K562 (cell line): ENCODE measurements around the gene ADAMTS2. TPM values are rescaled to one million over a fixed set of nuclear protein-coding genes. Genes with fewer than 3 reads are reported as not detected.

Source experiments
- ATAC-seq: fragments of 200-7000 bp; cut with Tn5 transposase; 3 replicates; pipeline ENCODE4 v1.9.1; 2020; ENCODE audit warnings: moderate library complexity
- BruUV-seq: library from RNA; stranded (reverse); fragments of 400-500 nt; replicated peaks from 2 replicates; lab custom pipeline; 2021; lab: Mats Ljungman, UMichigan
- CTCF ChIA-PET: fragments of 300-600 bp; formaldehyde crosslinking; extraction: SDS; loops from one replicate; lab custom pipeline; 2021; ENCODE audit warnings: low intra/inter-chr PET ratio; lab: Yijun Ruan, JAX
- POLR2A ChIA-PET: fragments of 300-600, 350-650 bp; sonication (Branson Sonifier 250); formaldehyde crosslinking; extraction: SDS; loops from one replicate; lab custom pipeline; 2021; ENCODE audit warnings: antibody characterized with exemption, inconsistent platforms; lab: Yijun Ruan, JAX
- DNase-seq, 4 experiments: peaks; one replicate each; pipeline versions ENCODE4 v3.0.0 to v3.0.0-alpha.2; 2011 to 2018; ENCODE audit warnings: low spot score in 3 of 4, mixed read lengths in 3 of 4; ENCODE audit errors: extremely low read depth in 1 of 4
- FAIRE-seq: peaks from 2 replicates; lab custom pipeline; 2011; peaks lifted over from hg19 to GRCh38; lab: Jason Lieb, UNC
- H2AFZ ChIP-seq: 2 replicates; pipeline ENCODE4 v1.6.0; 2011; ENCODE audit warnings: low read depth, low read length, control low read depth, inconsistent platforms
- H3K27ac ChIP-seq: fragments of 200-600 bp; 3 replicates; pipeline ENCODE4 v1.8.0; 2011; ENCODE audit warnings: low read depth, mild to moderate bottlenecking, control low read depth, inconsistent platforms, low read length, moderate library complexity, mixed read lengths; ENCODE audit errors: extremely low read depth
- H3K27me3 ChIP-seq, 2 experiments: fragments of 300-600 bp in 1 of 2; 2 replicates in 1 of 2; 3 replicates in 1 of 2; pipeline versions ENCODE4 v1.6.0 to v1.8.0; 2011; ENCODE audit warnings: inconsistent platforms in 2 of 2, low read length in 2 of 2, mild to moderate bottlenecking in 1 of 2, mixed read lengths in 1 of 2, moderate library complexity in 1 of 2; ENCODE audit not compliant: control insufficient read depth in 2 of 2, insufficient read depth in 2 of 2
- H3K36me3 ChIP-seq: fragments of 300-600 bp; 3 replicates; pipeline ENCODE4 v1.8.0; 2011; ENCODE audit warnings: mild to moderate bottlenecking, low read length, inconsistent platforms; ENCODE audit not compliant: control insufficient read depth, insufficient read depth
- H3K4me1 ChIP-seq, 2 experiments: fragments of 200-600 bp in 1 of 2; replicated peaks in 1 of 2; 2 replicates in 1 of 2; 3 replicates in 1 of 2; pipeline versions ENCODE4 v1.5.1 to v1.8.0; 2011; ENCODE audit warnings: inconsistent platforms in 2 of 2, low read length in 2 of 2, mild to moderate bottlenecking in 1 of 2, mixed read lengths in 1 of 2, moderate library complexity in 1 of 2; ENCODE audit not compliant: control insufficient read depth in 2 of 2, insufficient read depth in 2 of 2
- H3K4me2 ChIP-seq: 2 replicates; pipeline ENCODE4 v1.6.1; 2011; ENCODE audit warnings: low read length, control low read depth, inconsistent platforms, mixed read lengths; ENCODE audit not compliant: insufficient read depth
- H3K4me3 ChIP-seq: fragments of 200-600 bp; sonication (generic), shearing (Covaris generic); 2 replicates; pipeline ENCODE4 v1.5.1; 2016; ENCODE audit warnings: control low read depth, inconsistent platforms
- H3K79me2 ChIP-seq: fragments of 200-600 bp; 3 replicates; pipeline ENCODE4 v1.8.0; 2011; ENCODE audit warnings: low read length, inconsistent platforms; ENCODE audit not compliant: control insufficient read depth, insufficient read depth
- H3K9ac ChIP-seq, 2 experiments: 2 replicates each; pipeline versions ENCODE4 v1.6.0 to v1.6.1; 2011; ENCODE audit warnings: low read depth in 2 of 2, low read length in 2 of 2, control low read depth in 1 of 2, inconsistent platforms in 1 of 2, mild to moderate bottlenecking in 1 of 2, mixed read lengths in 1 of 2; ENCODE audit not compliant: insufficient read depth in 1 of 2
- H3K9me1 ChIP-seq: one replicate; pipeline ENCODE4 v1.6.0; 2011; ENCODE audit warnings: inconsistent platforms, mild to moderate bottlenecking, low read length, moderate library complexity; ENCODE audit not compliant: control insufficient read depth, insufficient read depth
- H3K9me3 ChIP-seq: replicated peaks from 2 replicates; pipeline ENCODE4 v1.5.1; 2011; ENCODE audit warnings: low read depth, low read length, inconsistent platforms; ENCODE audit not compliant: control insufficient read depth, insufficient read depth
- H4K20me1 ChIP-seq: replicated peaks from 2 replicates; pipeline ENCODE4 v1.6.1; 2011; ENCODE audit warnings: low read length, inconsistent platforms, mixed read lengths; ENCODE audit not compliant: control insufficient read depth, insufficient read depth
- CHD2 ChIP-seq: IDR thresholded peaks from 2 replicates; pipeline ENCODE4 v1.6.1; 2011; ENCODE audit warnings: low read depth, low read length
- EP400 ChIP-seq: fragments of 450-650 bp; IDR thresholded peaks from 2 replicates; pipeline ENCODE4 v1.6.1; 2017; ENCODE audit warnings: antibody characterized with exemption, mild to moderate bottlenecking, moderate library complexity
- FUS ChIP-seq: fragments of 200-400 bp; formaldehyde crosslinking; optimal IDR thresholded peaks from 2 replicates; pipeline ENCODE3; 2017; ENCODE audit warnings: low read depth, low read length
- HMGN3 ChIP-seq: IDR thresholded peaks from 2 replicates; pipeline ENCODE4 v1.6.1; 2011; ENCODE audit warnings: borderline replicate concordance, low read depth, mild to moderate bottlenecking, mixed read lengths, low read length; ENCODE audit not compliant: insufficient read length; ENCODE audit errors: extremely low read depth
- MLX ChIP-seq, 2 experiments: fragments of 450-650 bp in 1 of 2; sonication (generic) in 1 of 2; formaldehyde crosslinking; conservative IDR thresholded peaks; 2 replicates each; pipeline versions ENCODE4 v1.4.0 to v1.8.1; 2020 to 2022; ENCODE audit warnings: mild to moderate bottlenecking in 1 of 2, missing genetic modification reagents in 1 of 2
- RBM34 ChIP-seq: fragments of 200-400 bp; formaldehyde crosslinking; IDR thresholded peaks from 2 replicates; pipeline ENCODE4 v1.6.1; 2018; ENCODE audit warnings: low read length, borderline replicate concordance; ENCODE audit not compliant: insufficient read depth
- ZNF311 ChIP-seq: fragments of 250-450 bp; sonication (Bioruptor Pico); IDR thresholded peaks from 2 replicates; pipeline ENCODE4 v1.4.0; 2020; ENCODE audit warnings: mild to moderate bottlenecking, moderate library complexity
- WGBS: fragments of 100-300 bp; shearing (Covaris generic); methylation state at CpG from one replicate; pipeline ENCODE4 v1.1.6; 2016; ENCODE audit warnings: low coverage, mixed read lengths; ENCODE audit not compliant: insufficient coverage; ENCODE audit errors: missing lambda C conversion rate; 5-methylcytosine and 5-hydroxymethylcytosine counted together
- in situ Hi-C: fragments of 300-500 bp; cut with MboI; formaldehyde crosslinking; loops from 4 replicates; pipeline ENCODE4 v1.15.0; 2018; ENCODE audit warnings: inconsistent platforms, mixed read lengths
- intact Hi-C: fragments of 100-400 bp; cut with micrococcal nuclease; formaldehyde crosslinking; loops from 2 replicates; pipeline ENCODE4 v1.14.2; 2022
- polyA plus RNA-seq, 8 experiments: library from polyadenylated mRNA; depleted of rRNA in 4 of 8; stranded (reverse) in 5 of 8; unstranded in 3 of 8; fragments of >200 nt; fragmentation: Nextera tagmentation in 2 of 8; fragmentation: Illumina TruSeq in 1 of 8; extraction: Ambion mirVana in 2 of 8; extraction: Trizol in 1 of 8; gene quantifications; 2 replicates each; pipeline versions ENCODE4 v1.2.1 to v1.2.3, GENCODE V29; 2011 to 2014; ENCODE audit warnings: inconsistent platforms in 1 of 8, missing spikeins in 1 of 8
- total RNA-seq, 7 experiments: library from RNA; depleted of rRNA in 6 of 7; stranded (reverse); fragments of >200 nt in 6 of 7; fragmentation: Illumina TruSeq in 2 of 7; extraction: Trizol in 2 of 7; gene quantifications; 2 replicates each; pipeline versions ENCODE4 v1.2.1 to v1.2.3, GENCODE V29; 2011 to 2021; ENCODE audit warnings: low replicate concordance in 1 of 7

ADAMTS2 gene
- total and polyA plus RNA-seq, 9 of the 15 experiments (the other 6 are each of a cell fraction or from before 2014, with no cell fraction given): not detected

DNA sequence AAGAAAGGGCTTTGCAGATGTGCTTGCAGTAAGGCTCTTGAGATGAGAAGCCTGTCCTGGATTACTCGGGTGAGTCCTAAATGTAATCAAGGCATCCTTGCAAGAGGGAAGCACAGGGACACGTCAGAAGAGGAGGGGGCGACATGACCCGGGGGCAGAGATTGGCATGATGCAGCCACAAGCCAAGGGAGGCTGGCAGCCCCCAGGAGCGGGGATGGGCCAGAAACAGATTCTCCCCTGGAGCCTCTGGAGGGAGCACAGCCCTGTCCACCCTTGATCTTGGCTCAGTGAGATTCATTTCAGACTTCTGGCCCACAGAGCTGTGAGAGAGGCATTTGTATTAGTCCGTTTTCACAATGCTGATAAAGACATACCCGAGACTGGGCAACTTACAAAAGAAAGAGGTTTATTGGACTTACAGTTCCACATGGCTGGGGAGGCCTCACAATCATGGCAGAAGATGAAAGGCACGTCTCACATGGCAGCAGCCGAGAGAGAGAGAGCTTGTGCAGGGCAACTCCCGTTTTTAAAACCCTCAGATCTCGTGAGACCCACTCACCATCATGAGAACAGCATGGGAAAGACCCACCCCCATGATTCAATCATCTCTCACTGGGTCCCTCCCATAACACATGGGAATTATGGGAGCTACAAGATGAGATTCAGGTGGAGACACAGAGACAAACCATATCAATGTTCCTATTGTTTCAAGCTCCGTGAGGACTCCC is 76.1 kb downstream of the ADAMTS2 start:
- WGBS: under 1% methylated on average over 11 of the region's 12 CpGs
- no TSS peak for BruUV-seq
- no peak overlapping the region for H3K4me3 ChIP-seq
- FAIRE-seq: no peak
- peaks cover 0 to 5% of the 10 kb centered on the region in 2 experiments; a peak in 1 of 5 replicates for H3K4me1 ChIP-seq
- no peak overlapping the region; a peak in 1 of 4 replicates for H3K9ac ChIP-seq
- in situ Hi-C loops: no loop called here
- no peak overlapping the region for H2AFZ ChIP-seq
- no peak for DNase-seq
- ChIA-PET POLR2A (interaction anchor here (0.6 to 1.0 kb wide), 2 partner anchors 20 to 473 kb away, joined by 3 to 4 read pairs; no protein-coding TSS in a partner anchor), CTCF (no interaction called here)
- ATAC-seq: no peak
- H3K27ac ChIP-seq: no peak overlapping the region
- no peaks in the 10 kb centered on the region for H3K79me2 ChIP-seq
- no peak overlapping the region for H3K4me2 ChIP-seq
- TF ChIP-seq CHD2 (peak; percentile 78), MLX (CRISPR knock-in tag; conservative IDR thresholded peaks at IDR 0.05) (no peak)
- TF ChIP-seq, all 486 proteins: peak for 1
- Histone ChIP-seq H3K27me3 (peaks cover 0 to 48% of the 10 kb centered on the region in 2 experiments; a peak in 3 of 5 replicates), H3K9me1 (no peaks in the 10 kb centered on the region), H3K9me3 (no peaks in the 10 kb centered on the region), H4K20me1 (no peaks in the 10 kb centered on the region), H3K36me3 (no peaks in the 10 kb centered on the region)
- intact Hi-C loops: no loop called here

DNA sequence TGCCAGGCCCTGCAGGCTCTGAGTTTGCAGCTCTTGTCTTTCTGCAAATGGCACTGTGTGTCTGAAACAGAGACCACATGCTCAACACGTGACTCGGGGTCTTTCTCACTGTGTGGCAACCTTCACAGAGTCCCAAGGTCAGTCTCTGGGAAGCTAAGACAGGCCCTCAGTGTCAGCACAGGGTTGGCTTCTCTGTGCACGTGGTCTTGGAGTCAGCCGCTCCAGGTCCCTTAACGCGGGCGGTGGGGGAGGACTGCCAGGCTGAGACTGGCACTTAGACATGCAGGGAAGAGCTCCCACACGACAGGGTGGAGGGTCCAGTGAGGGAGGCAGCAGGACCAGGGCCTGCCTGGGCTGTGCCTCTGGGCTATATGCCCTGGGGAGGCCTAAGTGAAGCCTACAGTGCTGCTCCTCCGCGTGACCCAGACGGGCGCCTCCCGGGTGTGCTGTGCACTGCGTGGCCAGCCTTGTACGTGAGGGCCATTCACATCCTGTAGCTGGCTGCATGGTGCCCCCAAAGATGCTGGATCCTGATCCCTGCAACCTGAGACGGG is 76.8 kb downstream of the ADAMTS2 start:
- Histone ChIP-seq H3K27ac (no peak overlapping the region), H2AFZ (no peak overlapping the region), H3K4me2 (no peak overlapping the region), H3K4me1 (peaks cover 0 to 5% of the 10 kb centered on the region in 2 experiments; a peak in 1 of 5 replicates), H3K36me3 (no peaks in the 10 kb centered on the region), H3K9me1 (no peaks in the 10 kb centered on the region), H3K9ac (no peak overlapping the region; a peak in 1 of 4 replicates), H3K4me3 (no peak overlapping the region), H3K79me2 (no peaks in the 10 kb centered on the region), H4K20me1 (no peaks in the 10 kb centered on the region), H3K9me3 (no peaks in the 10 kb centered on the region), H3K27me3 (peaks cover 0 to 50% of the 10 kb centered on the region in 2 experiments; a peak in 3 of 5 replicates)
- in situ Hi-C loops: no loop called here
- ChIA-PET CTCF (no interaction called here), POLR2A (interaction anchor here (0.6 kb wide), 1 partner anchor 29 kb away, joined by 6 read pairs; no protein-coding TSS in a partner anchor)
- intact Hi-C loops: no loop called here
- no TSS peak for BruUV-seq
- FAIRE-seq (no peak), ATAC-seq (no peak), DNase-seq (no peak)
- 13% methylated on average over 16 of the region's 16 CpGs for WGBS
- TF ChIP-seq EP400 (no peak), RBM34 (no peak), ZNF311 (CRISPR knock-in tag) (no peak), HMGN3 (no peak), FUS (no peak)
